HCT116 (cell line): ENCODE results near the gene MLH3.

Experiments
- JUND ChIP-seq: IDR thresholded peaks from 2 replicates; pipeline ENCODE4 v1.6.1; 2012
- POLR2A ChIP-seq: IDR thresholded peaks from 2 replicates; pipeline ENCODE4 v1.7.0; 2011; ENCODE audit warnings: borderline replicate concordance; ENCODE audit not compliant: insufficient read depth, insufficient read length; ENCODE audit errors: extremely low read depth
- TF ChIP-seq, protein P1 (sequence below), 3 experiments: fragments of 200-600 bp in 1 of 3; sonication (generic) in 1 of 3; IDR thresholded peaks in 2 of 3; conservative IDR thresholded peaks in 1 of 3; 2 replicates each; pipeline ENCODE4 v1.5.1; 2012 to 2017; ENCODE audit warnings: low read depth in 2 of 3, low read length in 2 of 3, antibody characterized with exemption in 1 of 3, borderline replicate concordance in 1 of 3, control low read depth in 1 of 3, mild to moderate bottlenecking in 1 of 3, mixed read lengths in 1 of 3, mixed run types in 1 of 3, moderate library complexity in 1 of 3; ENCODE audit not compliant: insufficient read depth in 1 of 3

- TF ChIP-seq, protein P1, sequence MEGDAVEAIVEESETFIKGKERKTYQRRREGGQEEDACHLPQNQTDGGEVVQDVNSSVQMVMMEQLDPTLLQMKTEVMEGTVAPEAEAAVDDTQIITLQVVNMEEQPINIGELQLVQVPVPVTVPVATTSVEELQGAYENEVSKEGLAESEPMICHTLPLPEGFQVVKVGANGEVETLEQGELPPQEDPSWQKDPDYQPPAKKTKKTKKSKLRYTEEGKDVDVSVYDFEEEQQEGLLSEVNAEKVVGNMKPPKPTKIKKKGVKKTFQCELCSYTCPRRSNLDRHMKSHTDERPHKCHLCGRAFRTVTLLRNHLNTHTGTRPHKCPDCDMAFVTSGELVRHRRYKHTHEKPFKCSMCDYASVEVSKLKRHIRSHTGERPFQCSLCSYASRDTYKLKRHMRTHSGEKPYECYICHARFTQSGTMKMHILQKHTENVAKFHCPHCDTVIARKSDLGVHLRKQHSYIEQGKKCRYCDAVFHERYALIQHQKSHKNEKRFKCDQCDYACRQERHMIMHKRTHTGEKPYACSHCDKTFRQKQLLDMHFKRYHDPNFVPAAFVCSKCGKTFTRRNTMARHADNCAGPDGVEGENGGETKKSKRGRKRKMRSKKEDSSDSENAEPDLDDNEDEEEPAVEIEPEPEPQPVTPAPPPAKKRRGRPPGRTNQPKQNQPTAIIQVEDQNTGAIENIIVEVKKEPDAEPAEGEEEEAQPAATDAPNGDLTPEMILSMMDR (IDR thresholded peaks at IDR 0.05 in 2 of 3, conservative IDR thresholded peaks at IDR 0.05 in 1 of 3; ENCODE audit: borderline replicate concordance in 1 of 3, insufficient read depth in 1 of 3, low read depth in 2 of 3, low read length in 2 of 3), result no peak
- TF ChIP-seq POLR2A (no peak), JUND (no peak)
These were observed 6.5 kb downstream of the MLH3 start for GRCh38 chr14:75044752-75045151.
